Heart left ventricle (tissue), 16 donors: ENCODE data around the gene RNF26. TPM values are rescaled to one million over a fixed set of nuclear protein-coding genes. Genes with fewer than 3 reads are reported as not detected.

Source experiments
- ATAC-seq, 4 donors: fragments of 200-7000 bp; cut with Tn5 transposase; one replicate each; pipeline ENCODE4 v1.9.1; 2020 to 2022; ENCODE audit warnings: moderate library complexity in 4 of 4, mild to moderate bottlenecking in 3 of 4, moderate number of reproducible peaks in 1 of 4
- DNase-seq, 5 donors: peaks; one replicate each; pipeline ENCODE4 v3.0.0-alpha.2; 2020
- H3K27ac ChIP-seq, 12 donors: fragments of 200-600 bp; sonication (generic) in 4 of 12; one replicate each; pipeline versions ENCODE4 v1.5.0 to v1.8.0; 2016 to 2022; ENCODE audit warnings: mild to moderate bottlenecking in 2 of 12
- H3K27me3 ChIP-seq, 9 donors: fragments of 200-600 bp; sonication (generic) in 2 of 9; one replicate each; pipeline versions ENCODE4 v1.5.1 to v1.8.0; 2016 to 2022; ENCODE audit warnings: mild to moderate bottlenecking in 3 of 9
- H3K36me3 ChIP-seq, 9 donors: fragments of 200-600 bp; sonication (generic) in 2 of 9; one replicate each; pipeline versions ENCODE4 v1.5.0 to v1.8.0; 2018 to 2022; ENCODE audit warnings: mild to moderate bottlenecking in 2 of 9
- H3K4me1 ChIP-seq, 12 donors: fragments of 200-600 bp; sonication (generic) in 4 of 12; one replicate each; pipeline versions ENCODE4 v1.5.0 to v1.8.0; 2016 to 2022; ENCODE audit warnings: mild to moderate bottlenecking in 3 of 12
- H3K4me3 ChIP-seq, 12 donors: fragments of 200-600 bp; sonication (generic) in 4 of 12; one replicate each; pipeline versions ENCODE4 v1.5.0 to v1.8.0; 2017 to 2022; ENCODE audit warnings: mild to moderate bottlenecking in 9 of 12, moderate library complexity in 4 of 12
- H3K9me3 ChIP-seq, 12 donors: fragments of 200-600 bp; sonication (generic) in 4 of 12; one replicate each; pipeline versions ENCODE4 v1.5.0 to v1.8.0; 2016 to 2022; ENCODE audit warnings: mild to moderate bottlenecking in 1 of 12
- POLR2A ChIP-seq, 2 donors: fragments of 450-650 bp; IDR thresholded peaks; one replicate each; pipeline ENCODE4 v1.6.1; 2017; ENCODE audit warnings: antibody characterized with exemption in 2 of 2, mild to moderate bottlenecking in 2 of 2, moderate library complexity in 2 of 2
- WGBS, 4 donors: extraction: QIAGEN DNeasy Blood & Tissue Kit in 2 of 4; methylation state at CpG; one replicate each; pipeline versions ENCODE4 v1.1.5 to v1.1.7; 2013 to 2018; 5-methylcytosine and 5-hydroxymethylcytosine counted together
- intact Hi-C, 10 donors: fragments of 100-400 bp; cut with DNase I; formaldehyde crosslinking; loops; one replicate each; pipeline versions ENCODE4 v1.11.1 to v1.14.2; 2022
- polyA plus RNA-seq, 2 donors: library from polyadenylated mRNA; stranded (reverse); fragments of 200-250 nt; gene quantifications; one replicate each; pipeline ENCODE4 v1.2.3, GENCODE V29; 2013
- total RNA-seq, 9 donors: library from RNA; depleted of rRNA in 2 of 9; stranded (reverse); fragments of >200 nt in 2 of 9; fragmentation: NEBNext Ultra II Directional in 3 of 9; extraction: Animal tissue kit (Norgen Biotek cat#: 25700) in 3 of 9; gene quantifications; one replicate each; pipeline versions ENCODE4 v1.1.0 to v1.2.4, GENCODE V29; 2016 to 2023
- TF ChIP-seq, protein P1 (sequence below), 12 donors: fragments of 200-600 bp; sonication (generic) in 4 of 12; IDR thresholded peaks; one replicate each; pipeline versions ENCODE4 v1.5.0 to v1.8.0; 2018 to 2022; ENCODE audit warnings: antibody characterized with exemption in 12 of 12, mild to moderate bottlenecking in 5 of 12
- donor health status: ischemic (EF 13 %, LVEDD 7.1; RV severe dilation, severe dysfunction).
- donor health status: healthy with polysubstance abuse.
- donor health status: DM: no; HTN: yes; CAD: no.
- donor health status: DM: no; HTN: no; CAD: no.
- donor health status: ischemic (EF 25% LVEDD 6.9; RV normal size, moderate dysfunction).
- donor health status: ischemic (EF 25% LVEDD 5.7; RV mildly dilated, moderate dysfunction).
- donor health status: healthy.
- donor health status: DM: yes; HTN: yes; CAD: no.
- donor health status: ischemic (EF 35%, LVEDD 5.7; RV mildly dilated, moderate dysfunction).
- donor health status: nonischemic (EF 11% LVEDD 7.7; RV severe dilation, severe dysfunction).
- donor health status: DM: yes; HTN: yes; CAD: no.
- donor health status: PGD.
- donor health status: ischemic (EF 29% LVEDD 5.4; RV normal size, mild dysfunction).
- donor health status: nonischemic (EF 23%, LVEDD 6.1; RV moderate dilation, normal function).

The RNF26 gene
- total and polyA plus RNA-seq, 11 donors: 6.2 to 22.4 (median 11.8) TPM

DNA sequence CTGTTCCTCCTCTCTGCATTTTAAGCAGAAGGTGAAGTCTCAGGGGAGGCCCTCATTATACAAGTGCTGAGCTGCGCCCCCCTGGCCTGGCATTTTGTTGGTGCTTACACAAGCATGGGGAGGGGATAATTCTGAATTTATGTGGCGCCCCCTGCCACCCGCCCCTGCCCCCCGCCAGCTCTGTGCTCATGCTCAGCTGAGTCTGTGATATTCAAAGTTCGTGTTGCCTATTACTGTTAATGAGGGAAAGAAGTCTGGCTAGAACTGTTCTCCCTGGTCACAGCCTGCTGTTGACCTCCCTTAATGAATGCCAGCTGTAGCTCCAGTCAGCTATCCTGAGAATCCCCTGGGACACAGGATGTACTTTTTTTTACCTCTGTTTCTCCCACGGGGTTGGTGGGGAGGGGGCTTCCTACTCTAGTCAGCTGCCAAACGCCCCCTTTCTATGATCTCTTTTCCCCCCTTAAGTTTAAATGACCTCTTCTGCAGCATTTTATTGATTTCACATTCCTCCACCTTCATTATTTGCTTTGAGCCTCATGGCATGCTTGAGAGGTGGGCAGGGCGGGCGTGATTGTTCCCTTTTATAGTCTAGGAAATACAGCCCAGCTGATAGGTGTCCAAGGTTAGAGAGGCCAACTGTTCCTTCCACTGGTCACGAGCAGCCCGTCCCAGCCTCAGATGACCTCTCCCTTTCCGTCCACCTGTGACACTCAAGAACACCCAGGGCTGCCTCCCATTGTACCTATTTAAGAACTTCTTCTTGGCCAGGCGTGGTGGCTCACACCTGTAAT lies 35.0 kb downstream of the RNF26 start:
- intact Hi-C loops: no loop called here
- Histone ChIP-seq H3K4me3 (peak overlapping the region in 7 of 12 donors; percentile 17 to 33 (median 27)), H3K9me3 (no peaks in the 10 kb centered on the region), H3K36me3 (no peaks in the 10 kb centered on the region), H3K27ac (peak overlapping the region; percentile 70 to 100 (median 90)), H3K4me1 (peaks cover 0 to 97% (median 70%) of the 10 kb centered on the region in 12 donors), H3K27me3 (peaks cover 0 to 17% (median 0%) of the 10 kb centered on the region in 9 donors)
- 48 to 61% (median 55%) methylated on average over 10 to 13 of the region's 13 CpGs for WGBS, 4 donors
- peak in 1 of 5 donors; percentile 41 for DNase-seq
- peak in 3 of 4 donors; percentile 6 to 27 (median 14) for ATAC-seq
- no peak for TF ChIP-seq POLR2A (IDR thresholded peaks at IDR 0.05)
- TF ChIP-seq, protein P1, sequence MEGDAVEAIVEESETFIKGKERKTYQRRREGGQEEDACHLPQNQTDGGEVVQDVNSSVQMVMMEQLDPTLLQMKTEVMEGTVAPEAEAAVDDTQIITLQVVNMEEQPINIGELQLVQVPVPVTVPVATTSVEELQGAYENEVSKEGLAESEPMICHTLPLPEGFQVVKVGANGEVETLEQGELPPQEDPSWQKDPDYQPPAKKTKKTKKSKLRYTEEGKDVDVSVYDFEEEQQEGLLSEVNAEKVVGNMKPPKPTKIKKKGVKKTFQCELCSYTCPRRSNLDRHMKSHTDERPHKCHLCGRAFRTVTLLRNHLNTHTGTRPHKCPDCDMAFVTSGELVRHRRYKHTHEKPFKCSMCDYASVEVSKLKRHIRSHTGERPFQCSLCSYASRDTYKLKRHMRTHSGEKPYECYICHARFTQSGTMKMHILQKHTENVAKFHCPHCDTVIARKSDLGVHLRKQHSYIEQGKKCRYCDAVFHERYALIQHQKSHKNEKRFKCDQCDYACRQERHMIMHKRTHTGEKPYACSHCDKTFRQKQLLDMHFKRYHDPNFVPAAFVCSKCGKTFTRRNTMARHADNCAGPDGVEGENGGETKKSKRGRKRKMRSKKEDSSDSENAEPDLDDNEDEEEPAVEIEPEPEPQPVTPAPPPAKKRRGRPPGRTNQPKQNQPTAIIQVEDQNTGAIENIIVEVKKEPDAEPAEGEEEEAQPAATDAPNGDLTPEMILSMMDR (IDR thresholded peaks at IDR 0.05): no peak

DNA sequence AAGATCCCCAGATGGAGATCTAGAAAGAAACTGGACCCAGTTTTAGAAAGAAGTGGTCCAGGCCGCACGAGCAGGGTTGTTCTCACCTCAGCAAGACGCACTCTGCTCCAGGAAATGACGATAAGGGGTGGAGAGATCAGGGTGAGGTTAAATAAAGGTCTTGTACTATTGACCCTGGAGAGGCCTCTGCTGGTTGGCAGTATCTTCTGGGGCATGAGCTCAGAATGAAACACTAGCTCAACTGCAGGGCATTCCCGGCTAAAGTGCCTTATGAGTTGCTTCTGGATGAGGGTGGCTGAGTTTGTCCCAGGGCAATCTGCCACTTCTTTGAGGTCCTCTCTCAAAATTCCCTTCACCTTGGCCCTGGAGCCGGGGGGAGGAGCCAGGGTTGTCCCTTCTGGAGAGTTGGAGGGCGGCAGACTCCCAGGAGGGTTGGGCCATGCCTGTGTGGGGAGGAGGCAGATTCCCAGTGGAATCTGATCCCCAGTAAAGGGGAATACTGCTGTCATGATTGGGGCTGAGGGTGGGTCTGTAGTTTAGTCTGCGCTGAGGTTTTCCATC lies 36.2 kb downstream of the RNF26 start:
- H3K4me1 ChIP-seq: peaks cover 0 to 99% (median 75%) of the 10 kb centered on the region in 12 donors

DNA sequence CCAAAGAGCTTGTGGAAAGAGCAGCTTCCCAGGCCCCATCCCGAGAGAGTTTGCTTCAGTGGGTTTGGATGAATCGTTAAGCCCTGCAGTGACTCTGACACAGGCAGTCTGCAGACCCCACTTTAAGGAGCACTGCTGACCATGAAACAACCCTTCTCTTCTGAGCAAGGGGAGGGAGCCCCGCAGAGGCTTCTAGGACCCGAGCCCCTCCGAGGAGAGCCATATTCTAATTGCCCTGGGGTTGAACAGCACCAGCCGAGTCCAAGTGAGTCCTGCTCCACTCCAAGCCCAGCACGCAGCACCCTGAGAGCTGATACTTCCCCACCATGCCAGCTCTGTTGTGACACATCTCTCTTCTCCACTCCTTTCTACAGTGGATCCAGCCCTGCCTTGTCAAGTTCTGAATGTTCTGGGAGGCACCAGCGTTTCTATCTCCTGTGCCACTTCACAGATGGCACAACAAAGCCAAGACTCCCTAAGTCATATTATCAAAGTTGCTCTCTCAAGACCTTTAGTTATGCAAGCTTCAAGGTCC lies 36.8 kb downstream of the RNF26 start:
- peaks cover 0 to 100% (median 78%) of the 10 kb centered on the region in 12 donors for H3K4me1 ChIP-seq
- WGBS, 4 donors: 47 to 61% (median 50%) methylated on average over 7 to 8 of the region's 8 CpGs
- H3K9me3 ChIP-seq: no peaks in the 10 kb centered on the region
- intact Hi-C loops: no loop called here
- ATAC-seq (no peak), DNase-seq (no peak)
- peaks cover 0 to 7% (median 0%) of the 10 kb centered on the region in 9 donors for H3K27me3 ChIP-seq
- H3K36me3 ChIP-seq: no peaks in the 10 kb centered on the region
- peak overlapping the region in 1 of 12 donors; percentile 11 for H3K4me3 ChIP-seq
- H3K27ac ChIP-seq: peak overlapping the region; percentile 70 to 100 (median 90)
- no peak for TF ChIP-seq POLR2A (IDR thresholded peaks at IDR 0.05)
- TF ChIP-seq, protein P1 (IDR thresholded peaks at IDR 0.05): no peak

More for the DNA sequence above, 36.2 kb downstream of the RNF26 start:
- Histone ChIP-seq H3K27ac (peak overlapping the region; percentile 70 to 100 (median 90)), H3K4me3 (peak overlapping the region in 1 of 12 donors; percentile 11), H3K9me3 (no peaks in the 10 kb centered on the region), H3K27me3 (peaks cover 0 to 7% (median 0%) of the 10 kb centered on the region in 9 donors), H3K36me3 (no peaks in the 10 kb centered on the region)
- DNase-seq (peak; percentile 71 to 86 (median 77)), ATAC-seq (peak; percentile 21 to 51 (median 46))
- TF ChIP-seq POLR2A (IDR thresholded peaks at IDR 0.05): no peak
- TF ChIP-seq, protein P1 (IDR thresholded peaks at IDR 0.05): peak in 1 of 12 donors; percentile 11
- intact Hi-C loops: no loop called here
- 21 to 42% (median 37%) methylated on average over 8 of the region's 8 CpGs for WGBS, 4 donors

DNA sequence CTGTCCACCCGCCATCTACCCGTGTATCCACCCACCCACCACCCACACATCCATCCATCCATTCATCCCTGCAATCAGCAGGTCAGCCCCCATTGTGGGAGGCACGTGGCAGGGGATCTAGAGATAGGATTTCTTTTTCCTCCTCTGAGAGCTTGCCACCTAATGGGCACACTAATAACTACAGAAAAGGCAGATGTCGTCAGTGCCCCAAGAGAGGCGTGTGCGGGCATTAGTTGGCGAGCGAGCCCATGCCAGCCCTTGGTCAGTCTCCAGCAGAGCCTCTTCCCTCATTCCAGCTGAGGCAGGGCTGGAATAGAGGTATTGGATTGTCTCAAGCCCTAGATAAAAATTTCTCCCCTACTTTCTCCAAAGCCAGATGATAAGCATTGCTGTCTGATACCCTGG lies 37.5 kb downstream of the RNF26 start:
- intact Hi-C loops: loop anchor here in 1 of 10 donors (2.0 kb wide), 1 partner anchor 15 kb away; no protein-coding TSS in a partner anchor
- H3K4me3 ChIP-seq: no peak overlapping the region
- H3K27ac ChIP-seq: peak overlapping the region in 11 of 12 donors; percentile 33 to 100 (median 92)
- no peaks in the 10 kb centered on the region for H3K36me3 ChIP-seq
- no peak for TF ChIP-seq POLR2A (IDR thresholded peaks at IDR 0.05)
- TF ChIP-seq, protein P1 (IDR thresholded peaks at IDR 0.05): peak in 9 of 12 donors; percentile 16 to 47 (median 26)
- H3K9me3 ChIP-seq: no peaks in the 10 kb centered on the region
- WGBS, 4 donors: 43 to 53% (median 45%) methylated on average over 8 of the region's 8 CpGs
- H3K4me1 ChIP-seq: peaks cover 0 to 100% (median 80%) of the 10 kb centered on the region in 12 donors
- peaks cover 0 to 4% (median 0%) of the 10 kb centered on the region in 9 donors for H3K27me3 ChIP-seq
- ATAC-seq (peak in 3 of 4 donors; percentile 8 to 27 (median 9)), DNase-seq (peak in 2 of 5 donors; percentile 53 to 67)
